ENCODE measurements around the gene C3orf20.
"Not testable (repeated sequence)": the region's sequence is repeated elsewhere in the genome, so short reads cannot be mapped to it uniquely, and the experiment has no call there.

Gene C3orf20

DNA sequence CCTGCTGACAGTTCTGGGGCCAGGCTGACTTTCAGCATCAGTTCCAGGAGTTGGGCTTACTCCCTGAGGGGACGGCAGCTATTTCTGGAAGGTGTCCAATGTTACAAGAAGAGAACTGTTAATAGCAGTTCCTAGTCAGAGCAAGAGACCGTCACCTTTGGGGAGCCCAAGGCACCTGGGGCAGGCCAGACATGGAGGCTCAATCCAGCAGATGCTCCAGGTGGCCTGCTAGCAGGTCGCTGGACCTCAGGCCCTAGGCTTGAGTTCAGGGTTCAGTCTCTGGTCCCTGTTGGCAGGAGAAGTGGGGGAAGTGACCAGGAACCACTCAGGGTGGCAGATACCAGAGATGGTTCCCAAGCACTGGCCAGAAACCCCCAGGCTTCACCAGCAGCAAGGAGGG lies 25.9 kb downstream of the C3orf20 start:
- no peak for DNase-seq (ENCODE audit: low read depth)

DNA sequence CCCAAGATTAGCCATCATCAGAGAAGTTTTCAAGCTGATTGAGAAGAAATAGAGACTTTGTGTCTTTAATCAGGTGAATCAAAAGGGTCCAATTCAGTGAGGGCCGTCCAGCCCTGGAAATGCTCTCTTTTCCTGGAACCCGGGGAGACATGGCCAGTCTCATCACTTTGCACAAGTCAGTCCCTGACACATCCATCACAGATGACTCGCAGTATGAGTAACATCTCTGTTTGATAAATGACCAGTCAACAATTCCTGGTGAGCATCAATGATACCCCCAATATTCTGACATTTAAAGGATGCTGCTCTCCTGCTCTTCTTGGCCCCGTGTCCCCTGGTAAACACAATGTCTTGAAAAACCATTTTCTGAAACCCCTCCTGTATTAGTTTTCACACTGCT lies 26.7 kb downstream of the C3orf20 start:
- no peak for DNase-seq (ENCODE audit: low read depth)

DNA sequence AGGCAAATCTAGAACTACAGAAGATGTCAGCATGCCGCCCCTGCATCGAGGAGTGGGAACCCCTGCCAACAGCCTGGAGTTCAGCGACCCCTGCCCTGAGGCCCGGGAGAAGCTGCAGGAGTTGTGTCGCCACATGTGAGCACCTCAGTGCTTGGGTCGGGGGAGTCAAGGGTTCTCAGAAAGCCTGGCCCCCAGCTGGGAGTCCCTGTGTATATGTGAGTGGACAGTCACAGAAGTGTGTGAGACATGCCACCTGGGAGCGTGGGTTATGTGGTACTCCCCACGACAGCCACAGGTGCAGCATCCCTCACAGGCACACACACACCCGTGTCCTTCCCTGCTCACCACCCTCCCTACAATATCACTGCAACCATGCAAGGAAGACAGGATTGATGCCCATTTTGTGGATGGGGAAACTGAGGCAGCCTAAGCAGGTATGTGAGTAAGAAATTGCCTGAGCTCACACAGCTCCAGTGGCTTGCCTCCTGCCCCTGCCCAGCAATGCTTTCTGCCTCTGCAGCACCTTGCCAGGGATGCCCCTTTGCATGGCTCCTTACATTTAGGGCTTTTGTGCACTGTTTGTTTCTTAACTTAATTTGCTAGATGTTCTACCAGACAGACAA lies 28.3 kb downstream of the C3orf20 start:
- DNase-seq (ENCODE audit: low read depth), result no peak

DNA sequence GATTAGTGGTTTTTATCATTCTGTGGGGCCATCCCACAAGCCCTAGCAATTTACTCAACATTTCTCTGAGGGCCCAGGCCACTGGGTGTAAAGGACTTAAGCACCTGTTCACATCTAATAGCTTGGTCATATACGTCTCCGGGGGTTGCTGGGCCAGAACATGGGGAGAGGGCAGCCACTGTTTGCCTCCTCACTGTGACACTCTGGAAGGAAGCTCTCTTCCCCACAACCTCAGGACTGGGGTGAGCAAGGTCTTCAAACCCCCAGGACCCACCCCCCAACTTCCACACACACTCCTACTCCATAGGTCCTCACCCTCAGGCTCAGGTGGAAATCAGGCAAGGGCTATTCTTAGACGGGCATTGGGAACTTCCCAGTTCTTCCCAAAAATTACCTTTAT lies 28.9 kb downstream of the C3orf20 start:
- no peak for DNase-seq (ENCODE audit: low read depth)

DNA sequence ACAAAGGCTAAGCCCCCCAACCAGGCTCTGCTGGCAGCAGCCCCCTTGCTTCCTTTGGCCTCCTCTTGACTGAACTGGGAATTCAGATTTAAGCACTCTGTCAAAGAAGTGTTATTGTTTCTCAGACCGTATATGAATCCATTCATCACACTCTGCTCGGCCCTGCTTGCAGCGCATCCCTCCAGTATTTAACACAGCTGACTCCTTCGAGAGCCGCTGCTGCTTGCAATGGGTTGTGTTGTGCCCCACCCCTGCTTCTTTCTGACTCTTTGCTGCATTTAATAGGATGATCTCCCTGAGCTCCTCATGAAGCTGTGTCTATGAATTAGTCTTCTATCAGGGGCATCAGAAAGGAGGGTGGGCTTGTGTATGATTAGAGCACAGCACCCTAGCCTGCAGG lies 31.2 kb downstream of the C3orf20 start:
- DNase-seq (ENCODE audit: low read depth), result no peak

DNA sequence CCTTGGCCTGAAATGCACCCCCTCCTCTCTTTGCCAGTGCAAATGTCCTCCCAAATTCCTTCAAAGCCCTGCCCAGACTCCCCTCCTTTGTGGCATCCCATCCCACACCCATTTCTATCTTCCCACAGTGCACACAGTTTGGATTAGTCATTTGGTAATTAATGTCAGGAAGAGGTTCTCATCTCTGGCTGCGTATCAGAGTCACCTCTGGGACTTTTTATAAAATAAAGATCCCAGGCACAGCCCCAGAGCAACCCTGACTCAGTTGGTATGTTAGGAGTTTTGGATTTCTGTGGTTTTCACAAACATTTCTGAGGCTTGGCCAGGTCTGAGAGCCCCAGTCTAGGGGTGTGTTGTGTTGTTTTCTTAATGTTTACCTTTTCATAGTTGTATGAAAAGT lies 41.6 kb downstream of the C3orf20 start:
- no peak for DNase-seq (ENCODE audit: low read depth)

DNA sequence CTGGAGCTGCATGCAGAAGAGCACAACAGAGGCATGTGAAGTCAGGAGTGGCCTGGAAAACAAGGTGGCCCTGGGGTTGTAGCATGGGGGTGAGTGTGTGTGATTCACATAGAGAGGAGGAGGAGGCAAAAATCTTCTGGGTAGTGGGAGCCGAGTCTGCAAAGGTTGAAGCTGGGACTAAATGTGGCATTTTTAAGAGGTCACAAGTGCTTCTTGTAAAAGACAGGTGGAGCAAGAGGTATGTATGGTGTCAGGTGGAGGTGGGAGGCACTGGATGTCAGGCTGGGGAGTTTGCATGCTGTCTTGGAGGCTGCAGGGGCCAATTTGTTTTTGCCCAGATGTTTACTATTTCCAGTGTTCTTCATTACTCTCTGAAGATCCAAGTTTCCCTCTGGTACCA lies 42.4 kb downstream of the C3orf20 start:
- no peak for DNase-seq (ENCODE audit: low read depth)

DNA sequence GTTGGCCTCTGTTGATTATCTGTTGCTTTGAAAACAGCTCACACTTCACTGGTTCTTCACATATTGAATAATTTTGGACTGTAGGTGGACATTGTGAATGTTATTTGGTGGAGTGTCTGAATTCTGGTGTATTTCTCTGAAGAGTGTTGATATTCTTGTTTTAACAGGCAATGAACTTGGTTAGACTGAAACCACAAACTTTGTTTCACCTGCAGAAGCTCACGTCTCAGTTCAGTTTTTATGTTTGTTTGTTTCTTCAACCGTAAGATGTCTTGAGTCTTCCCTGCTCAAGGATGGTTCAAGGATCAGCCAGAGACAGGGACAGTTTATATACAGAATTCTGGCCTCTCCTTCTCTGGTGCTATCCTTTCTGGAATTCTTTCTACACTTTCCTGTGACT lies 43.6 kb downstream of the C3orf20 start:
- DNase-seq (ENCODE audit: low read depth), result no peak

DNA sequence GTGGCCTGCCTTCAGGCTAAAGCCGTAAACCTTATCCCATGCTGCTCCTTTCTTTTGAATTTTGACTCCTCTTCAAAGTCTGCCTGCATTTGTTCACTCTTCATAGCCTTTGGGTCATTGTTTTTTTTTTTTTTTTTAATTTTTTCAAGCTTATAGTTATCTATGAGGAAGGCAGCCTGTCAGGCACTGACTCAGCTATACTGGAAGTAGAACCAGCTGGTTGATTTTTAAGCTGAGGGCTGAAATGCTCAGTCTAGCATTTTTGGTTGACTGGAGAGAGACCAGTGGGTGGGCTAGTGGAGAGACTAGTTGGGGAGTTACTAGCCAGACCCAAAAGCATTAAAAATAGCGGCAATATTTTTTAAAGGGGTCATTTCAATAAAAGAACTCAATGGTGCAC lies 44.1 kb downstream of the C3orf20 start:
- no peak for DNase-seq (ENCODE audit: low read depth)

DNA sequence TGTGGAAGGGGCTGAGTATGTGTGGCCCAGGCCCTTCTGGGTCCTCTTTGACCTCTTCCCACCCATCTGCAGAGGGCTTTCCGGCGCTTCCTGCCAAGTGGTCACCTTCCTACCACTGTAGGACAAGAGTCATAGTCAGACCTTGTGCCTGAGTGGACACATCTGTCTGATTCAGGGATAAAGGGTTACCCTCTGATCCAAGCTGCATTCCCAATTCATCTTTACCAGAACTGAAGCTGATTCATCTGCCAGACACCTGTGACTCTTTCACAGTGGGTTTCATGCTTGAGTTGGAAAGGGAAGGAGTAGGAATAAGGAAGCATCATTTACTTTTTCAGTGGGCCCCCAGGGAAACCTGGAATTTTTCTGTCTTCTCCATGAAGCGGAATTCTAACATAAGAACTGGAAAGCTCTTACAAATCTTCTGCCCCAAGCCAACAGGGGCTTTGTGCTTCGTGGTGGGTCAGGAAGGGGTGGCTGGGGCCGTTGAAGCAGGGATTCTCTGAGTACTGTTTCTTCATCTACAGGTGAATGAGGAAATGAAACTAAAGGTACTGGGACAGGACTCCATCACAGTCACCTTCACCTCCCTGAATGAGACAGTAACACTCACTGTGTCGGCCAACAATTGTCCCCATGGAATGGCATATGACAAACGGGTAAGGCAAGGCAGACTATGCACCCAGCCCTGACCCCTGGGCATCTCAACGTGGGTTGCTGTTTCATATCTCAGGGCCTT lies 46.4 kb downstream of the C3orf20 start:
- no peak for DNase-seq (ENCODE audit: low read depth)

DNA sequence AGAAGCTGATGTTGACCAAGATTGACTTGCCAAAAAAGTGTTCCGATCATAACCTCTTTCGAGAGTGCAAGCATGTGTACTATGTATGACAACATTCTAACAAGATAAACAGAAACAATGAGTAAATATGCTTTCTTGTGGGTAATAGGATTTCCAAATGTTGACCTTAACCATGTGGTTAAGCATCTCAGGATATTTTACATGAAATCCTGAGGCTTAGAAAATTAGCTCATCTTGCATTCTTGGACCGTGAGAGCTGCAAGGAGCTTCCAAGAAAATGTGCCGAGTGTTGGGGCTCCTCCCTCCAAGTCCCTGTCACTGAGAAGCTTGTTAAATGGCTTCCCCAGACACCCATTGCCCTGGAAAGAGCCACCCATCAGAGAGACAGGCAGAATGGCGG lies 50.1 kb downstream of the C3orf20 start:
- no peak for DNase-seq (ENCODE audit: low read depth)

DNA sequence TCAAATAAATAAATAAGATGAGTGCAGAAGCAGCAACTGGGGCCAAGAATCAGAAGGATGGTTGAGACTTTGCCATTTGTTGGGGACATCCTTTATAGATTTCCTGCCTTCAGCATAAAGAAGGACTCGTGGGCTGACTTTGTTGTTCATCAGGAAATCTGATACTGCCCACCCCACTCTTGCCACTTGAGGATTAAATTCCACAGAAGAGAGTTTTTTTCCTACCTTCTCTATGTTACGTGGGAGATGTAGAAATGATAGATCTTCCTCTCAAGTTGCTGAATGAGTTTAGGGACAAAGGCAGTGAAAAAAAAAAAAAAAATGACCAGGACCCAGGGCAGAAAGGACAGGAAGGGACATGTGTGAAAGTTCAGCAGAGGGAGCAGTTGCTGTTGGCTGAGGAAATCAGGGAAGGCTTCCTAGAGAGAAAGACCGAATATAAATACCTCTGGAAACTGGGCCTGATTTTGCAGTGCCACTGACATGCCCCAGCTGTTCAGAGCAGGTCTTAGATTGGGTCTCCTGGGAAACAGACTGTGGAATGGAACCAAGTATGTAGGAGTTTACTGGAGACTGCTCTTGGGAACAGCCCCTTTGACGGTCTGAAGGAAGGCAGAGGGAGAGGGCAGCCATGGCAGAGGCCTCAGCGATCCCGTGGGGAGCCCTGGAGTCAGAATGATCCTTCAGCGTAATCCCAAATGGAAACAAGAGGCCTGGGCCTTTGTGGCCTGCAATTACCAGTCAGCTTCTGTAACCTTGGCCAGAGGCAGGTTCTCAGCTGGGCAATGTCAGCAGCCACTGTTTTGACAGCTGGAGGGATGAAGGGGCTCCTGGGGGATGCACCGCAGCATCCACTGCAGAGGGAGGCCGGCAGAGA lies 50.9 kb downstream of the C3orf20 start:
- no peak for DNase-seq (ENCODE audit: low read depth)

DNA sequence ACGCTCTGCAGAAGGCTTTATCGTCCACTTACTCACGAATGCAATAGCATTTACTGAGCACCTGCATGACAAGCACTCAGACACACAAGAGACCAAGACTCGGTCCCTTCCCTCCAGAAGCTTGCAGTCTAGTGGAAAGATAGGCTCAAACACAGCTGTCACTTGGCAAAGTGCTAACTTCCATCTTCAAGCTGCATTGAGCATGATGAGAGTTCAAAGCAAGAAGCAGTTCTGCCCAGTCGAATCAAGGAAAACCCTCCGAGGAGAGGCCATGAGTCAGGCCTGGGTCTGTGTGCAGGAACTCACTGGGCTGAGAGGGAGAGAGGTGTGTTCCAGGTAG lies 51.5 kb downstream of the C3orf20 start:
- no peak for DNase-seq (ENCODE audit: low read depth)

DNA sequence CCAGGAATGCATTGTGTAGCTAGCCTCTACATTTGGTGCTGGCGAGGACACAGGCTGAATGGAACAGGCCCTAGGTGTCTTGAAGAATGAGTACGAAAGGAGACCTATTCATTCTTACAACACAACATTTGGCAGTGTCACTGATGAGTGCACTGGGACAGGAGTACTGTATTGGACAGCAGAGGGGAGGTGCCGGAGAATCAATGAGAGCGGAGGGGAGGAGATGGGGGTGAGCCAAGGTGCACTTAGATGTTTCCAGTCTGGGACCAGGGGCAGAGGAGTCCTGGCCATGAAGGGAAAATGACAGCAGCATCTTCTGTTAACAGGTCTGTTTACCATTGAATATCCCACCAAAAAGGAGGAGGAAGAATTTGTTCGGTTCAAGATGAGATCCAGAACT lies 53.2 kb downstream of the C3orf20 start:
- no peak for DNase-seq (ENCODE audit: low read depth)

DNA sequence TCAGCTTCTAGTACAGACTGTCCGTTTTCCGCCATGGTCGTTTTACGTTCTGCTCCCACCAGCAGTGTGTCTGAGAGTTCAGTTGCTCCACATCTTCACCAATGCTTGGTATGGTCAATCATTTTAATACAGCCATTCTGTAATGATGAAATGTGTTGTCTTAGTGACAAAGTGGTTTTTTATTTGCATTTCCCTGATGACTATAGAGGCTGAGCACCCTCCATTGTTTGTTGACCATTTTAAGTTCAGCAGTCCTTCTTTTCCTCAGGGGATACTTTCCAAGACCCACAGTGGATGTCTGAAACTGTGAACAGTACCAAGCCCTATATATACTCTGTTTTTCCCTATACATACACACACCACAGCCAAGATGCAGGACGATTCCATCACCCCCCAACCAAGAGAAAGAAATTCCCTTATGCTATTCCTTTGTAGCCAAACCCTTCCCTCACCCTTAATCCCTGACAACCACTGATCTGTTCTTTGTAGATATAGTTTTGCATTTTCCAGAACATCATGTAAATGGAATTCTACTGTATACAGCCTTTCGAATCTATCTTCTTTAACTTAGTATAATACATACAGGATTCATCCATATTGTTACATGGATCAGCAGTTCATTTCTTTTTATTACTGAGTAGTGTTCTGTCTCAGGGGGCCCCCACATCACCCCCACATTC lies 55.9 kb downstream of the C3orf20 start:
- no peak for DNase-seq (ENCODE audit: low read depth)

DNA sequence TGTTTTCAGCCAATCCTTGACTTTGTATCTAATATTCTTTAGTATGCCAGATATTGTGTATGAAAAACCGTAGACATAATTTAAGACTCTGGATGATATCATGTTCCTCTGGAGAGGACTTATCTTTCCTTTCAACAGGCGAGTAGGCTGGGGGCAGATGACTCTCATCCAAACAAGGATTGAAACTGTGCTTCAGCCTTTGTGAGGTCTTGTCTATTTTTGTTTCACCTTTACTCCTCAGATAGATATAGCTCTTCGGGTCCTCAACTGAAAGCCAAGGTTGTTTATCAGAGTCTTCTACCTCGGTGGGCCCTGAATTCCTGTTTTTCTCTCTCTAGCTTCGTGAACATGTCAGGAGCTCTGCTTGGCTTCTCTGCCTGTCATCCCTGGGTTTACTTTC lies 66.0 kb downstream of the C3orf20 start:
- DNase-seq (ENCODE audit: low read depth), result no peak

DNA sequence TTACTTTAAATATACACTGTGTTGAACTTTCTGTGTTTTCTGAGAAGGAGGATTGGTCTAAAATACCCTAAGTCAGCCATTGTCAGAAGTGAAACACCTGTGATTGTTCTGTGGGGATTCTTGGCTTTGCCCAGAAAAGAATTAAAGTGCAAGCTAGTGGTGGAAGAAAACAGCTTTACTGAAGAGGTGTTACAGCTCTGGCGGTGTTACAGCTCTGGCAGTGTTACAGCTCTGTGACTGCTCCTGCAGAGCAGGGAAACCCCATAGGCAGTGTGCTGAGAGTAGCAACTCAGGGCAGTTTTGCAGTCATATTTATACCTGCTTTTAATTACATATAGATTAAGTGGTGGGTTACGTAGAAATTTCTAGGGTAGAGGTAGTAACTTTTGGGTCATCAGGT lies 66.6 kb downstream of the C3orf20 start:
- no peak for DNase-seq (ENCODE audit: low read depth)

DNA sequence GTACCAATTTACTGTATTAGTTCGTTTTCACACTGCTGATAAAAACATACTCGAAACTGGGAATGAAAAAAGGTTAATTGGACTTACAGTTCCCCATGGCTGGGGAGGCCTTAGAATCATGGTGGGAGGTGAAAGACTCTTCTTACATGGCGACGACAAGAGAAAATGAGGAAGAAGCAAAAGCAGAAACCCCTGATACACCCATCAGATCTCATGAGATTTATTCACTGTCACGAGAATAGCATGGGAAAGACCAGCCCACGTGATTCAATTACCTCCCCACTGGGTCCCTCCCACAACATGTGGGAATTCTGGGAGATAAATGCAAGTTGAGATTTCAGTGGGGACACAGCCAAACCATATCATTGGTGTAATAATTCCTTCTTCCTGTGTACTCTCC lies 69.6 kb downstream of the C3orf20 start:
- DNase-seq (ENCODE audit: low read depth), result no peak

DNA sequence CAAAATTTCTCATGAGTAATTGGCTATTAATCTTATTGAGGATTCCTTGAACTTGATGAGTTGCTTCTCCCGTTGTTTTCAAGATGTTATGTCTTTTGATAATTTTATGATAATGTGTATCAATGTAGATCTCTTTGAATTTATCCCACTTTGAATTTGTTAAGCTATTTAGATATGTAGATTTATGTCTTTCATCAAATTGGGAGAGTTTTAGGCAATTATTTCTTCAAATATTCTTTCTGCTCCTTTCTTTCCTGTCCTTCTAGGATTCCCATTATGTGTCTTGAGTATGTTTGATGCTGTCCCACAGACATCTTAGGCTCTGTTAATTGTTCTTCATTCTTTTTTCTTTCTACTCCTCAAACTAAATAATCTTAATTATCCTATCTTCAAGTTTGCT lies 75.7 kb downstream of the C3orf20 start:
- DNase-seq (ENCODE audit: low read depth), result no peak

DNA sequence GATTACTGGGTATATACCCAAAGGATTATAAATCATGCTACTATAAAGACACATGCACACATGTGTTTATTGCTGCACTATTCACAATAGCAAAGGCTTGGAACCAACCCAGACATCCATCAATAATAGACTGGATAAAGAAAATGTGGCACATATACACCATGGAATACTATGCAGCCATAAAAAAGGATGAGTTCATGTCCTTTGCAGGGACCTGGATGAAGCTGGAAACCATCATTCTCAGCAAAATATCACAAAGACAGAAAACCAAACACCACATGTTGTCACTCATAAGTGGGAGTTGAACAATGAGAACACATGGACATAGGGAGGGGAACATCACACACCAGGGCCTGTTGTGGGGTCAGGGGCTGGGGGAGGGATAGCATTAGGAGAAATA lies 78.0 kb downstream of the C3orf20 start:
- not testable (repeated sequence) for DNase-seq (ENCODE audit: low read depth)

DNA sequence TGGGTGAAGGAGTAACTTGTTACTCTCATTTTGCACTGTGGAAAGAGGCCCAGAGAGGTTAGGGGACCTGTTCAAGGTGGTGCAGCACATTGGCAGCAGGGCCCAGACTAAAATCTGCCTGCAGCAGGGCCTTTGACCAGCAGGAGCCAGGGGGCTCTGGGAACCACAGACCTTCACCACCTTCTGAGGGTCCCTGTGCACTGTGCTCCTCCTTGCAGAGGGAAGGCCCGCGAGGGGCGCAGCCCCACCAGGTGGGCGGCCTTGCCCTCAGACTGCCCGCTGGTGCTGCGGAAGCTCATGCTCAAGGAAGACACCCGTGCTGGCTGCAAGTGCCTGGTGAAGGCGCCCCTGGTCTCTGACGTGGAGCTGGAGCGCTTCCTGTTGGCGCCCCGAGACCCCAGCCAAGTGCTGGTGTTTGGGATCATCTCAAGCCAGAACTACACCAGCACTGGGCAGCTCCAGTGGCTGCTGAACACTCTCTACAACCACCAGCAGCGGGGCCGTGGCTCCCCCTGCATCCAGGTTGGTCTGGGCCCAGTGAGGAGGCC lies 82.3 kb downstream of the C3orf20 start:
- no peak for DNase-seq (ENCODE audit: low read depth)

DNA sequence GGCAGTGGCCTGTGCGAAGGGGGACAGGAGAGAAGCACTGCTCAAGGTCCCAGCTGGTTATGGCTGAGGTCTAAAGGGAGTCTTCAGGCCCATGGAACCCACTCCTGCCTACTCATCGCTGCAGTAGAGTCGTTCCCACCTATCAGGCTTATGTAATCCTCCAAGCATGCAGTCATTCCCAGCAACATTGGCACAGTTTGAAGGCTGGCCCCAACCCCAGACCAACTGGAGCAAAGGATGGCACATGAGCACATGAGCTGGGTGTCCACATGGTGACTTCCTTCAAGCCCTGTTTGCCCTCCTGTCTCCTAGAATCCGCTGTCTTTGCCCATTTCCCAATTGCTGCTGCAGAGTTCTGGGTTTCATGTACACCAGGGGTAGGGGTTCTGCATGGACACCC lies 83.4 kb downstream of the C3orf20 start:
- no peak for DNase-seq (ENCODE audit: low read depth)

All from HS-27A (cell line).